HG02852 (cell line): ENCODE measurements around the gene FBXL14.

Source experiments
- ATAC-seq: cut with Tn5 transposase; IDR thresholded peaks from one replicate; pipeline ENCODE4 v1.9.1; 2021; ENCODE audit warnings: mild to moderate bottlenecking, moderate library complexity; ENCODE audit not compliant: unreplicated experiment

FBXL14 gene

GRCh38 chr12:1517734-1518525 is 76.5 kb downstream of the FBXL14 start:
- ATAC-seq = no peak

GRCh38 chr12:1517007-1517406 is 77.4 kb downstream of the FBXL14 start:
- ATAC-seq = no peak
